Calu3 (cell line): ENCODE data around the gene GRIFIN. TPM values are rescaled to one million over a fixed set of nuclear protein-coding genes. Genes with fewer than 3 reads are reported as not detected.

Source experiments
- BruUV-seq: library from RNA; stranded (reverse); fragments of 400-500 nt; replicated peaks from 2 replicates; lab custom pipeline; 2021; lab: Mats Ljungman, UMichigan
- CTCF ChIA-PET: fragments of 300-600 bp; sonication (Branson Sonifier 250); formaldehyde crosslinking; loops from one replicate; lab custom pipeline; 2022; ENCODE audit warnings: antibody characterized with exemption; lab: Charles Lee
- DNase-seq: peaks from one replicate; pipeline ENCODE4 v3.0.0; 2022
- H3K27ac Mint-ChIP-seq: one replicate; pipeline ENCODE4 v1.8.0; 2022; ENCODE audit warnings: mixed read lengths; ENCODE audit not compliant: unreplicated experiment
- H3K27me3 Mint-ChIP-seq: one replicate; pipeline ENCODE4 v1.8.0; 2022; ENCODE audit warnings: mixed read lengths; ENCODE audit not compliant: unreplicated experiment
- H3K36me3 Mint-ChIP-seq: one replicate; pipeline ENCODE4 v1.8.0; 2022; ENCODE audit warnings: mild to moderate bottlenecking, moderate library complexity, mixed read lengths; ENCODE audit not compliant: insufficient read depth, unreplicated experiment
- H3K4me1 Mint-ChIP-seq: one replicate; pipeline ENCODE4 v1.8.0; 2022; ENCODE audit warnings: mild to moderate bottlenecking, low read depth, mixed read lengths; ENCODE audit not compliant: unreplicated experiment
- H3K4me3 Mint-ChIP-seq: one replicate; pipeline ENCODE4 v1.8.0; 2022; ENCODE audit warnings: mild to moderate bottlenecking, low read depth, moderate library complexity, mixed read lengths; ENCODE audit not compliant: unreplicated experiment
- H3K9me3 Mint-ChIP-seq: one replicate; pipeline ENCODE4 v1.8.0; 2022; ENCODE audit warnings: low read depth, mixed read lengths; ENCODE audit not compliant: unreplicated experiment
- intact Hi-C: fragments of 100-400 bp; cut with micrococcal nuclease; formaldehyde crosslinking; loops from one replicate; pipeline ENCODE4 v1.10.0; 2022; ENCODE audit not compliant: unreplicated experiment
- total RNA-seq: library from RNA; stranded (reverse); gene quantifications from 2 replicates; pipeline ENCODE4 v1.2.3, GENCODE V29; 2022
- TF ChIP-seq, protein P1 (sequence below): fragments of 200-600 bp; IDR thresholded peaks from one replicate; pipeline ENCODE4 v1.8.0; 2022; ENCODE audit warnings: antibody characterized with exemption; ENCODE audit not compliant: unreplicated experiment

Gene GRIFIN
- total RNA-seq, 1 experiment from 2014 or later: not detected

DNA sequence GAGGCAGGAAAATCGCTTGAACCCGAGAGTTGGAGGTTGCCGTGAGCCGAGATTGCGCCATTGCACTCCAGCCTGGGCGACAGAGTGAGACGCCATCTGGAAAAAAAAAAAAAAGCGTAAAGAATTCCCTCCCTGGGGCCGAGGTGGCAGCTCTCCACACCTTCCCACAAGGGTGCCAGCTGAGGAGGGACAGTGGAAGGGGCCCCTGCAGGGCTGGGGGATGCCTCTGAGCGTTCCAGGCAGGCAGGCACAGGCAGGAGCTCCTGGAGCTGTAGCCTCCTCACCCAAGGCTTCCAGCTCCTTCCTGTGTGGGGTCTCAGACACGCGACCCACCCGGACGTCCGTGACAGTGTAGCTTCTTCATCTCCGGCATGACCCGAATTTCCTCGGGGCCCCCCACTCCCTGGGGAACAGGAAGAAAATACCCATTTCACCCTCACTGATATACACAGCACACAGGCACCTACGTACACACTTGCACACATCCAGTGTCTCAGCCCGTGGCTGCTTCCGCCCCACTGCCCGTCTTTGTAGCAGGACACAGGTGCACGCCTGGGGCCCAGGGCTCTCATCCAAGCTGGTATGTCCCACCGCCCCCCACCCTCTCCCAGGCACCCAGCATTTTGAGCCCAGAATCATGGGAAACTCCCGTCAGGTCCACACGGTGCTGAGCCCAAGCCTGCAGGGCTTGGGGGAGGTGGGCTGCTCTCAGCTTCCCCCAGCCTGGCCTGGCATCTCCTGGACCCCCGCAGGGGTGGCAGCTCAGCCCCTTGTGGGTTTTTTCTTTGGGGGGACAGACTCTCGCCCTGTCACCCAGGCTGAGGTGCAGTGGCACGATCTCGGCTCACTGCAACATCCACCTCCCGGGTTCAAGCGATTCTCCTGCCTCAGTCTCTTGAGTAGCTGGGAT, 25.7 kb downstream of the GRIFIN start:
- Mint-ChIP-seq H3K27ac (no peak overlapping the region), H3K4me1 (peaks cover 13% of the 10 kb centered on the region), H3K9me3 (peaks cover 3% of the 10 kb centered on the region), H3K4me3 (no peak overlapping the region), H3K27me3 (no peaks in the 10 kb centered on the region), H3K36me3 (peaks cover 28% of the 10 kb centered on the region)
- CTCF ChIA-PET: interaction anchor here (0.7 to 3.2 kb wide), 20 partner anchors 9 to 261 kb away, joined by 3 to 69 read pairs (median 5); partner anchors contain the start of genes BRAT1 and TTYH3
- intact Hi-C loops: loop anchor here (1.0 to 2.0 kb wide), 2 partner anchors 19 to 230 kb away; no protein-coding TSS in a partner anchor
- no peak for DNase-seq
- BruUV-seq: no TSS peak
- TF ChIP-seq, protein P1, sequence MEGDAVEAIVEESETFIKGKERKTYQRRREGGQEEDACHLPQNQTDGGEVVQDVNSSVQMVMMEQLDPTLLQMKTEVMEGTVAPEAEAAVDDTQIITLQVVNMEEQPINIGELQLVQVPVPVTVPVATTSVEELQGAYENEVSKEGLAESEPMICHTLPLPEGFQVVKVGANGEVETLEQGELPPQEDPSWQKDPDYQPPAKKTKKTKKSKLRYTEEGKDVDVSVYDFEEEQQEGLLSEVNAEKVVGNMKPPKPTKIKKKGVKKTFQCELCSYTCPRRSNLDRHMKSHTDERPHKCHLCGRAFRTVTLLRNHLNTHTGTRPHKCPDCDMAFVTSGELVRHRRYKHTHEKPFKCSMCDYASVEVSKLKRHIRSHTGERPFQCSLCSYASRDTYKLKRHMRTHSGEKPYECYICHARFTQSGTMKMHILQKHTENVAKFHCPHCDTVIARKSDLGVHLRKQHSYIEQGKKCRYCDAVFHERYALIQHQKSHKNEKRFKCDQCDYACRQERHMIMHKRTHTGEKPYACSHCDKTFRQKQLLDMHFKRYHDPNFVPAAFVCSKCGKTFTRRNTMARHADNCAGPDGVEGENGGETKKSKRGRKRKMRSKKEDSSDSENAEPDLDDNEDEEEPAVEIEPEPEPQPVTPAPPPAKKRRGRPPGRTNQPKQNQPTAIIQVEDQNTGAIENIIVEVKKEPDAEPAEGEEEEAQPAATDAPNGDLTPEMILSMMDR: no peak

DNA sequence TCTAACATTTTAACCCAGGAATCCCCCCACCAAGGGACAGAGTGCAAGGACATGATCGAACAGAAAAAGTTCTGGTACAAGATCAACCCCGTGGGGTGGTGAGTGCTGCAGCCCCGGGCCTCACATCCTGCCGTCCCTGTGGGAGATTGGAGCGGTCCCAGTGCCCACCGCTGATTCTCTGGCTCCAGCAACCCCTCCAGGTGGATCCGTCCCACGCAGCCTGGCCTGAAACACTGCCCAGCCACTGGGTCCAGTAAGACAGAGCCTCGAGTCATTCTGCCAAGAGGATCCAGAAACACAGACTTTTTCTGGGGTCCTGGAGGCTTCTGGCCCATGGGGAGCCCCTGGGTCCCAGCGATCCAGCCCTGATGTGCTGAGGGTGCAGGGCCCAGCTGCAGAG, 29.5 kb downstream of the GRIFIN start:
- Mint-ChIP-seq H3K27ac (no peak overlapping the region), H3K9me3 (no peaks in the 10 kb centered on the region), H3K4me1 (peaks cover 8% of the 10 kb centered on the region), H3K27me3 (no peaks in the 10 kb centered on the region), H3K36me3 (peaks cover 18% of the 10 kb centered on the region), H3K4me3 (no peak overlapping the region)
- CTCF ChIA-PET: no interaction called here
- TF ChIP-seq, protein P1: no peak
- no peak for DNase-seq
- no TSS peak for BruUV-seq
- intact Hi-C loops: no loop called here

DNA sequence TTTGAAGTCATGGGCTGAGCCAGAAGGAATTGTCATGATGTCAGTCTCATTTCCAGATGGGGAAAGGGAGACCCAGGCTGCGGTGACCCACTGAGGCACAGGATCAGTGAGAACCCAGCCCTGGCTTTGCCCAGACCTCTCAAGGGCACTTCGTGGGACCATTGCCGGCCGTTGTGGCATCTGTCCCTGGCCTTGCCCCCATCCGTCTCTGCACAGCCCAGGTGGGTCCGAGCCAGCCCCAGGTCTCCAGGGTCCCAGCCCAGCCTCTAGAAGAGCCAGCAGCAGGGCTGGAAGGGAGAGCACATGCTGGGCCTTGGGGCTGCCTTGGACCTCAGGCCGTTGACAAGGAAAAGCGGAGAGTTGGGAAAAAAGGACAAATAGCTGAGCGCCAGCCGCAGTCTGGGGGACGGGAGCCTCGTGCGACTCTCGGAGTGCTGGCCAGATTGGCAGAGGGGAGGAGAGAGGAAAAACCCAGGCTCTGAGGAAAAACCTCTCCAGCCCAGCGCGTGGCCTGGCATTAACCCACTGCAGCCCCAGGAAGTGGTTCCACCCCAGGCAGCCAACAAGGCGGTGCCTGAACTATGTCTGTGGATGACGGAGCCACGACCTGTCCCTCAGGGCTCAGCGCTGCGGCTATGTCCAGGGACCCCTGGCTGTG, 30.2 kb downstream of the GRIFIN start:
- TF ChIP-seq, protein P1: no peak
- Mint-ChIP-seq H3K4me3 (no peak overlapping the region), H3K27ac (no peak overlapping the region), H3K27me3 (no peaks in the 10 kb centered on the region), H3K9me3 (no peaks in the 10 kb centered on the region), H3K36me3 (peaks cover 12% of the 10 kb centered on the region), H3K4me1 (peaks cover 5% of the 10 kb centered on the region)
- DNase-seq: no peak
- intact Hi-C loops: no loop called here
- CTCF ChIA-PET: no interaction called here
- no TSS peak for BruUV-seq

DNA sequence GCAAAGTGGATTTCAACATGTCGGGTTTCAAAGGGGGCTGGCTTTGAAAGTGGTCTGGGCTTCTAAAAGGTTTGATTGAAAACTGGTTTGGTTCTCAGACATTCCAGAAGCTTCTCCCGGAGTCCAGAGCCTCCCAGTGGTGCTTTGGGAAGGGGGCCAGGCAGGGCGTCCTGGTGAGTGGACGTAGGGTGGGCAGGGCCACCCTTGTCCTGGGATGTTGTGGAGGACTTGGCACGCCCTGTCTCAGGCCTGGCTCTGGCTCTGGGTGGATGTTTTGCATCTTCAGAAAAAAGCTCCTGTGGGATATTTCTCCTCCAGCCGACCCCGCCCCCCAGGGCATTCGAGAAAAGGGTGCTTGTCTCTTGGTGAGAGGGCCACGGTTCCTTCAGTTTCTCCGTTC, 31.2 kb downstream of the GRIFIN start:
- intact Hi-C loops: no loop called here
- Mint-ChIP-seq H3K4me3 (no peak overlapping the region), H3K27me3 (no peaks in the 10 kb centered on the region), H3K36me3 (peaks cover 21% of the 10 kb centered on the region), H3K9me3 (no peaks in the 10 kb centered on the region), H3K4me1 (peaks cover 13% of the 10 kb centered on the region), H3K27ac (no peak overlapping the region)
- BruUV-seq: no TSS peak
- DNase-seq: no peak
- TF ChIP-seq, protein P1: no peak
- CTCF ChIA-PET: no interaction called here
